GM21447 (cell line): ENCODE measurements around the gene RARG.
"Not testable (repeated sequence)": the region's sequence is repeated elsewhere in the genome, so short reads cannot be mapped to it uniquely, and the experiment has no call there.

Experiments used
- ATAC-seq: cut with Tn5 transposase; IDR thresholded peaks from one replicate; pipeline ENCODE4 v1.9.1; 2021; ENCODE audit not compliant: unreplicated experiment

RARG gene

GRCh38 chr12:53173085-53173715, 58.8 kb downstream of the RARG start:
- no peak for ATAC-seq

GRCh38 chr12:53172352-53172751, 59.7 kb downstream of the RARG start:
- no peak for ATAC-seq

GRCh38 chr12:53171725-53172329, 60.2 kb downstream of the RARG start:
- no peak for ATAC-seq

GRCh38 chr12:53170876-53171724, 60.9 kb downstream of the RARG start:
- ATAC-seq, result no peak

GRCh38 chr12:53170215-53170614, 61.8 kb downstream of the RARG start:
- ATAC-seq, result no peak

GRCh38 chr12:53169644-53170043, 62.4 kb downstream of the RARG start:
- no peak for ATAC-seq

- no peak for ATAC-seq
Observed at GRCh38 chr12:53166837-53167236, 65.2 kb downstream of the RARG start.

- not testable (repeated sequence) for ATAC-seq
Observed at GRCh38 chr12:53163008-53163407, 69.0 kb downstream of the RARG start.

GRCh38 chr12:53161119-53161911, 70.7 kb downstream of the RARG start:
- ATAC-seq, result no peak

GRCh38 chr12:53160673-53161072, 71.3 kb downstream of the RARG start:
- no peak for ATAC-seq
